ENCODE data around the gene PAN3.

The PAN3 gene

DNA sequence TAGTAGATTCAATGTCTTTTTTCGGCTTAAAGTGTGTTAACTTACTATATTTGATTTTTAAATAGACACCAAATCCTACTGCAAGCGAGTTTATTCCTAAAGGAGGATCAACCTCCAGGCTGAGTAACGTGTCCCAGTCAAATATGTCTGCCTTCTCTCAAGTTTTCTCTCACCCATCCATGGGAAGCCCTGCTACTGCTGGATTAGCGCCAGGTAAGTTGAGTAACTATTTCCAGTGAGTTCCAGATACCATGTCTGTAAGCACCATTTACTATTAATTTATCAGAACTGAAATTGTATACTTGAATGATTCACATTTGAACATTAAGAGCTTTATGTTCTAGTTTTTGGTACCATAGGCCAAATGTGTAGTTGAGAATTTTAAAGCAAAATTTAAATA, 81.8 kb downstream of the PAN3 start:
- H3K9me3 ChIP-seq, result no peaks in the 10 kb centered on the region
- H3K36me3 ChIP-seq, result peaks cover 29% of the 10 kb centered on the region
- no peaks in the 10 kb centered on the region for H3K4me1 ChIP-seq (ENCODE audit: control insufficient read depth in 1 of 2, insufficient read depth in 1 of 2, low read depth in 1 of 2, low read length in 1 of 2)
- H3K27me3 ChIP-seq, result no peaks in the 10 kb centered on the region
- H3K4me3 ChIP-seq (ENCODE audit: low read depth in 1 of 2, low read length in 1 of 2), result no peak overlapping the region
- H3K27ac ChIP-seq, result no peak overlapping the region
- TF ChIP-seq, protein P1, sequence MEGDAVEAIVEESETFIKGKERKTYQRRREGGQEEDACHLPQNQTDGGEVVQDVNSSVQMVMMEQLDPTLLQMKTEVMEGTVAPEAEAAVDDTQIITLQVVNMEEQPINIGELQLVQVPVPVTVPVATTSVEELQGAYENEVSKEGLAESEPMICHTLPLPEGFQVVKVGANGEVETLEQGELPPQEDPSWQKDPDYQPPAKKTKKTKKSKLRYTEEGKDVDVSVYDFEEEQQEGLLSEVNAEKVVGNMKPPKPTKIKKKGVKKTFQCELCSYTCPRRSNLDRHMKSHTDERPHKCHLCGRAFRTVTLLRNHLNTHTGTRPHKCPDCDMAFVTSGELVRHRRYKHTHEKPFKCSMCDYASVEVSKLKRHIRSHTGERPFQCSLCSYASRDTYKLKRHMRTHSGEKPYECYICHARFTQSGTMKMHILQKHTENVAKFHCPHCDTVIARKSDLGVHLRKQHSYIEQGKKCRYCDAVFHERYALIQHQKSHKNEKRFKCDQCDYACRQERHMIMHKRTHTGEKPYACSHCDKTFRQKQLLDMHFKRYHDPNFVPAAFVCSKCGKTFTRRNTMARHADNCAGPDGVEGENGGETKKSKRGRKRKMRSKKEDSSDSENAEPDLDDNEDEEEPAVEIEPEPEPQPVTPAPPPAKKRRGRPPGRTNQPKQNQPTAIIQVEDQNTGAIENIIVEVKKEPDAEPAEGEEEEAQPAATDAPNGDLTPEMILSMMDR (IDR thresholded peaks at IDR 0.05), result no peak

DNA sequence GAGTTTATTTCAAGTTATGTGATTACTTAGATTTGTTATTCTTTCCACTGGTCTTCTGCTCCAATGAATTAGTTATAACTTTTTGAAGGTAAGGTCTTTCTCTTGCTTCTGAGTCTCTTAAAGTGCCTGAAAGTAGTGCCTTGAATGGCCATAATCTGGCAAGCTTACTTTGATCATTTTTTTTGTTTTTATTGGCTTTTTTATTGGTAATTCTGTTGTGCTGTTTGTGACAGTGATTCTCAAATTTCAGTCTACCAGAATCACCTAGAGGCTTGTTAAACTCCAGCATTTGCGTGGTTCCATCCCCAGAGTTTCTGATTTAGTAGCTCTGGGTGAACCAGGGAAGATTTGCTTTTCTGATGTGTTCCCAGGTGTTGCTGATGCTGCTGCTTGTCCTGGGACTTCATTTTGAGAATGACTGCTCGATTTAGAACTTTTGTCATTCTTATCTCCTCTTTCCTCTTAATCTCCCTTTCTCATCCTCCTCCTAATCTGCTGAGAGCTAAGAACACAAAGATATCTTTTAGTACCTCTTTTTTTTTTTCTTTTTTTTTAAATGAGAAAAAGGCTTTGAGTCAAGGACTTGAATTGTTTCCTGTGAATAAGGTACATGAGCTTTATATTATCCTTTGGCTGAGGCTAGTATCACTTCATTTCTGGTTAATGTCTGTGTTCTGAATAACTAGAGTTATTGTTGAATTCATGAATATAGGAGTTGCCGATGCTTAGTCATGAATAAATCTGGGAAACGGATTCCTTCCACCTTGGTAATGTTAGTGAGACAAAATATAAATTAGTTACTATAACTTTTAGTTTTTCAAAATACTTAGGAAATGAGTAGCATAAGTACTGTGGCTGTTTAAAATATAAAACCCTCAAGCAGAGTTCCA, 91.4 kb downstream of the PAN3 start:
- no peak overlapping the region for H3K4me3 ChIP-seq (ENCODE audit: low read depth in 1 of 2, low read length in 1 of 2)
- no peaks in the 10 kb centered on the region for H3K4me1 ChIP-seq (ENCODE audit: control insufficient read depth in 1 of 2, insufficient read depth in 1 of 2, low read depth in 1 of 2, low read length in 1 of 2)
- no peaks in the 10 kb centered on the region for H3K9me3 ChIP-seq
- TF ChIP-seq, protein P1 (IDR thresholded peaks at IDR 0.05), result no peak
- no peaks in the 10 kb centered on the region for H3K27me3 ChIP-seq
- no peak overlapping the region for H3K27ac ChIP-seq
- H3K36me3 ChIP-seq, result peaks cover 20% of the 10 kb centered on the region

DNA sequence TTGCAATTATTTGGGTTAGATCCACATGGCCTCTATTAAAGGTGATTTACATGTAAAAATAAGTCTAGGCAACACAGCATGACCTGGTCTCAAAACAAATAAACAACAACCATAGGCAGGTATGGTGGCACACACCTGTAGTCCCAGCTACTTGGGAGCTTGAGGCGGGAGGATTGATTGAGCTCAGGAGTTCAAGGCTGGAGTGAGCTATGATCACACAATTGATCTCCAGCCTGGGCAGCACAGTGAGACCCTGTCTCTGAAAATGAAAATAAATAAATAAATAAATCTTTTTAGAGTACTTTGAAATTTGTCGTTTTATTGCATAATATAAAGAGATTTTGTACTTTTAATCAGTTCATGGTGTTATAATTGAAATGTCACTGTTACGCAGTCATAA, 93.3 kb downstream of the PAN3 start:
- Histone ChIP-seq H3K27ac (no peak overlapping the region), H3K4me3 (ENCODE audit: low read depth in 1 of 2, low read length in 1 of 2) (no peak overlapping the region), H3K36me3 (peaks cover 20% of the 10 kb centered on the region), H3K9me3 (no peaks in the 10 kb centered on the region), H3K4me1 (ENCODE audit: control insufficient read depth in 1 of 2, insufficient read depth in 1 of 2, low read depth in 1 of 2, low read length in 1 of 2) (no peaks in the 10 kb centered on the region), H3K27me3 (no peaks in the 10 kb centered on the region)
- TF ChIP-seq, protein P1 (IDR thresholded peaks at IDR 0.05), result no peak

DNA sequence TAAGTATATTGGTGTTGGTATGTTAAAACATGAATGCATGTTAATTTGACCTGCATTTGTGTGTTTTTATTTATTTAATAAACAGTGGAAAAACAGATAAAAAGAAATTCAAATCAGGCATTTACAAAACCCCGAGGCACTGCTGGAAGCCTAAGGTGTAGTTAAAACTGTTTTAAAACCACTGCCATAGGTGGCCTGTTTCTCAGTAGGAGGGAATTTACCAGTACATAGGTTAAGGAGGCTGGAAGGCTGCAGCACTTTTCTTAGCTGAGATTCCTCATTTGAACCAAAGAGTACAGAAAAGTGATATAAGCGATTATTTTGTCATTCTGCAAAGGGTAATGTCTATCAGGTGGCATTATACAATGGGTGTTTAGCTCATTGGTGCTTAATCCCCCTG, 99.6 kb downstream of the PAN3 start:
- H3K9me3 ChIP-seq, result no peaks in the 10 kb centered on the region
- peak overlapping the region; percentile 19 for H3K27ac ChIP-seq
- TF ChIP-seq, protein P1 (IDR thresholded peaks at IDR 0.05), result no peak
- H3K4me1 ChIP-seq (ENCODE audit: control insufficient read depth in 1 of 2, insufficient read depth in 1 of 2, low read depth in 1 of 2, low read length in 1 of 2), result peaks cover 0 to 6% of the 10 kb centered on the region in 2 experiments
- peaks cover 41% of the 10 kb centered on the region for H3K36me3 ChIP-seq
- no peak overlapping the region for H3K4me3 ChIP-seq (ENCODE audit: low read depth in 1 of 2, low read length in 1 of 2)
- H3K27me3 ChIP-seq, result no peaks in the 10 kb centered on the region

DNA sequence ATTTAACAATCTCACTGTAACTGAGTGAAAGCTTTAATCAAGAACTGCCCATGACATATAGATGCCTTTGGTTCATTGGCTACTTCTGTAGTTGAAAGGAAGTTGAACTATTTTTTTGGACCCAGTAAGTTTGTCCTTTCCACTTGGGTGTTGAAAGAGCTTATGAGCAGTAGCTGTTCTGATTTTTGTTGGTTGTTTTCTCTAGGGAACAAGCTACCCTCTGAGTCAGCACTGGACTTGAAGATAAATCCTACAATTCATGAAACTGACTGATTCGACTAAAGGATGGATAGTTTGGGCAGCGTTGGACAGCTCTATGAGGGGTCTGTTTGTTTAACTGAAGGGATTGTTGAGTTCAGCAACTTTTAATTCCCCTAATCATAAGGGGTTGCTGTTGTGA, 101.0 kb downstream of the PAN3 start:
- TF ChIP-seq, protein P1 (IDR thresholded peaks at IDR 0.05), result no peak
- H3K27me3 ChIP-seq, result no peaks in the 10 kb centered on the region
- H3K4me3 ChIP-seq (ENCODE audit: low read depth in 1 of 2, low read length in 1 of 2), result no peak overlapping the region
- H3K4me1 ChIP-seq (ENCODE audit: control insufficient read depth in 1 of 2, insufficient read depth in 1 of 2, low read depth in 1 of 2, low read length in 1 of 2), result peaks cover 0 to 6% of the 10 kb centered on the region in 2 experiments
- H3K27ac ChIP-seq, result no peak overlapping the region
- H3K36me3 ChIP-seq, result peaks cover 40% of the 10 kb centered on the region
- H3K9me3 ChIP-seq, result no peaks in the 10 kb centered on the region
